ENCODE measurements around the gene ERMN.

DNA sequence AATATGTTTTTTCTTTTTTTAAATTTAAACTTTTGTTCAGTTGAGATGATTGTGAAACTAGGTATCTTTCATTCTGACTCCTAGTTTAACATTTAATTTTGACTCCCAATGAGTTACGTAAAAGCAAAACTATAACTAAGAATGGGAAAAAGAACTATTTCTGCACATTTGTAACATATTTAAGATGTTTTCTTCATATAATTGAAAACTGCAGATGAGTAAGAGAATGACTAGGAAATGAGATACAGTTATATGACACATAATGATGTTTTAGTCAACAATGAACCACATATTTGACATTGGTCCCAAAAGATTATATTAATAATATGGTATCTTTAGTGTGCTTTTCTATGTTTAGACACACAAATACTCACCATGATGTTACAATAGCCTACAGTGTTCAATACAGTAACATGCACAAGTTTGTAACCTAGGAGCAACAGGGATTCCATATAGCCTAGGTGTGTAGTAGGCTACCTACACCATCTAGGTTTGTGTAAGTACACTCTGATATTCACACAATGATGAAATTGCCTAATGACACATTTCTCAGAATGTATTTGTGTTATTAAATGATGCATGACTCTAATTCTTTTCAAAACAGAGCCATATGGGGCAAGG is 12.6 kb downstream of the ERMN start:
- TF ChIP-seq POLR2A (IDR thresholded peaks at IDR 0.05; ENCODE audit: low read depth) (no peak), POLR2AphosphoS5 (IDR thresholded peaks at IDR 0.05) (no peak)
- TF ChIP-seq, protein P1, sequence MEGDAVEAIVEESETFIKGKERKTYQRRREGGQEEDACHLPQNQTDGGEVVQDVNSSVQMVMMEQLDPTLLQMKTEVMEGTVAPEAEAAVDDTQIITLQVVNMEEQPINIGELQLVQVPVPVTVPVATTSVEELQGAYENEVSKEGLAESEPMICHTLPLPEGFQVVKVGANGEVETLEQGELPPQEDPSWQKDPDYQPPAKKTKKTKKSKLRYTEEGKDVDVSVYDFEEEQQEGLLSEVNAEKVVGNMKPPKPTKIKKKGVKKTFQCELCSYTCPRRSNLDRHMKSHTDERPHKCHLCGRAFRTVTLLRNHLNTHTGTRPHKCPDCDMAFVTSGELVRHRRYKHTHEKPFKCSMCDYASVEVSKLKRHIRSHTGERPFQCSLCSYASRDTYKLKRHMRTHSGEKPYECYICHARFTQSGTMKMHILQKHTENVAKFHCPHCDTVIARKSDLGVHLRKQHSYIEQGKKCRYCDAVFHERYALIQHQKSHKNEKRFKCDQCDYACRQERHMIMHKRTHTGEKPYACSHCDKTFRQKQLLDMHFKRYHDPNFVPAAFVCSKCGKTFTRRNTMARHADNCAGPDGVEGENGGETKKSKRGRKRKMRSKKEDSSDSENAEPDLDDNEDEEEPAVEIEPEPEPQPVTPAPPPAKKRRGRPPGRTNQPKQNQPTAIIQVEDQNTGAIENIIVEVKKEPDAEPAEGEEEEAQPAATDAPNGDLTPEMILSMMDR (IDR thresholded peaks at IDR 0.05) = no peak

Measured in esophagus muscularis mucosa (tissue), 3 donors.